Left ventricle myocardium inferior (tissue), 1 donor: Measurements from ENCODE around the gene SDC3. TPM values are rescaled to one million over a fixed set of nuclear protein-coding genes. Genes with fewer than 3 reads are reported as not detected.

Experiments used
- DNase-seq: peaks from one replicate; pipeline ENCODE4 v3.0.0-alpha.2; 2020
- H3K27ac ChIP-seq: fragments of 200-600 bp; replicated peaks from 2 replicates; pipeline ENCODE4 v1.8.0; 2021
- H3K27me3 ChIP-seq: fragments of 200-600 bp; 2 replicates; pipeline ENCODE4 v1.8.0; 2021; ENCODE audit warnings: low read depth
- H3K36me3 ChIP-seq: fragments of 200-600 bp; 2 replicates; pipeline ENCODE4 v1.8.0; 2021
- H3K4me1 ChIP-seq: fragments of 200-600 bp; 2 replicates; pipeline ENCODE4 v1.8.0; 2021
- H3K4me3 ChIP-seq: fragments of 200-600 bp; 2 replicates; pipeline ENCODE4 v1.8.0; 2021; ENCODE audit warnings: mild to moderate bottlenecking, moderate library complexity
- H3K9me3 ChIP-seq: fragments of 200-600 bp; replicated peaks from 2 replicates; pipeline ENCODE4 v1.8.0; 2021
- CTCF ChIP-seq: fragments of 200-600 bp; IDR thresholded peaks from 2 replicates; pipeline ENCODE4 v1.8.0; 2021; ENCODE audit warnings: antibody characterized with exemption, mild to moderate bottlenecking, borderline replicate concordance
- intact Hi-C: fragments of 100-400 bp; cut with micrococcal nuclease; formaldehyde crosslinking; loops from one replicate; pipeline ENCODE4 v1.11.0; 2022
- total RNA-seq: library from RNA; stranded (reverse); fragmentation: NEBNext Ultra II Directional; extraction: Animal tissue kit (Norgen Biotek cat#: 25700); gene quantifications from one replicate; pipeline ENCODE4 v1.2.1, GENCODE V29; 2021
- donor health status: DM: no; HTN: yes; CAD: no; lungs with severe emphysema.

The SDC3 gene
- total RNA-seq, 1 donor from 2014 or later = 25.3 TPM

GRCh38 chr1:30927448-30927847, 18.9 kb upstream of the SDC3 start:
- intact Hi-C loops = no loop called here

DNA sequence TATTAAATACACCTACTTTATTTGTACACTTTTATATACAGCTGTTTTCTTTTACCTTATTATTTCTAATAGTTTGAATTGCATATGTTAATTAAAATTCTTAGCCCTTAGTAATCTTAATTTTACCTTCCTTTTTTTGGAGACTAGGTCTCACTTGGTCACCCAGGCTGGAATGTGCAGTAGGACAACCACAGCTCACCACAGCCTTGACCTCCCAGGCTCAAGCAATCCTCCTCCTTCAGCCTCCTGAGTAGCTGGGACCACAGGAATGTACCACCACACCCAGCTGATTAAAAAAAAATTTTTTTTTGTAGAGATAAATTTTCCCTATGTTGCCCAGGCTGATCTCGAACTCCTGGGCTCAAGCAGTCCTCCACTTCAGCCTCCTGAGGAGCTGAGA, 15.0 kb upstream of the SDC3 start:
- DNase-seq = no peak
- Histone ChIP-seq H3K4me1 (peaks cover under 1% of the 10 kb centered on the region), H3K9me3 (no peaks in the 10 kb centered on the region), H3K27ac (no peak overlapping the region), H3K4me3 (no peak overlapping the region), H3K27me3 (no peaks in the 10 kb centered on the region), H3K36me3 (no peaks in the 10 kb centered on the region)
- intact Hi-C loops = no loop called here
- no peak for TF ChIP-seq CTCF

More at GRCh38 chr1:30927448-30927847, 18.9 kb upstream of the SDC3 start:
- Histone ChIP-seq H3K4me3 (no peak overlapping the region), H3K36me3 (peaks cover 4% of the 10 kb centered on the region), H3K4me1 (peaks cover 9% of the 10 kb centered on the region), H3K27me3 (no peaks in the 10 kb centered on the region), H3K9me3 (no peaks in the 10 kb centered on the region), H3K27ac (no peak overlapping the region)
- no peak for DNase-seq
- no peak for TF ChIP-seq CTCF

DNA sequence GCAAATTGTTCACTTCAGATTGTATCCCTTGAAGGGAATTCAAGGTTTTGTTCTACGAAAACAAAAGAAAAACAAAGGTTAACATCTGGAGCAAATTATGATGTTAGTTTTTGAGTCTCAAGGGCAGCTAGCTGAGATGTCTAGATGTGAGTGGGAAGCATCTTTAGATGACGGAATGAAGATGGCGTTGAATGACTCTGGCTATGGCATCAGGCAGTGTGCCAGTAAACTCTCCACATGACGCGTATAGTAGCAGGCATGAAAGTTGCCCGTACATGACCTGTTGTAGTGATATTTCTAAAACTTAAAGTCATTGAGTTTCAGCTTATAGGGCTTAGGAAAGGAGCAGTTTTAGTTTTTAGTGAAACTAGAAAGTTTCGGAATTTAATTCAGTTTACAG, 12.3 kb upstream of the SDC3 start:
- DNase-seq = no peak
- no peaks in the 10 kb centered on the region for H3K4me1 ChIP-seq
- intact Hi-C loops = no loop called here
- H3K4me3 ChIP-seq = no peak overlapping the region
- TF ChIP-seq CTCF = no peak
- no peaks in the 10 kb centered on the region for H3K27me3 ChIP-seq
- no peak overlapping the region for H3K27ac ChIP-seq
- no peaks in the 10 kb centered on the region for H3K9me3 ChIP-seq
- no peaks in the 10 kb centered on the region for H3K36me3 ChIP-seq

- intact Hi-C loops = no loop called here
- Histone ChIP-seq H3K4me1 (no peaks in the 10 kb centered on the region), H3K4me3 (no peak overlapping the region), H3K27me3 (no peaks in the 10 kb centered on the region), H3K27ac (no peak overlapping the region), H3K9me3 (no peaks in the 10 kb centered on the region), H3K36me3 (no peaks in the 10 kb centered on the region)
- no peak for DNase-seq
- TF ChIP-seq CTCF = no peak
These were observed 10.7 kb upstream of the SDC3 start for GRCh38 chr1:30919025-30919881.

- Histone ChIP-seq H3K9me3 (no peaks in the 10 kb centered on the region), H3K4me1 (no peaks in the 10 kb centered on the region), H3K27me3 (no peaks in the 10 kb centered on the region), H3K27ac (no peak overlapping the region), H3K4me3 (no peak overlapping the region), H3K36me3 (no peaks in the 10 kb centered on the region)
- DNase-seq = no peak
- no peak for TF ChIP-seq CTCF
- intact Hi-C loops = no loop called here
These were observed 7.7 kb upstream of the SDC3 start for GRCh38 chr1:30916296-30916695.
